Heart left ventricle (tissue), 16 donors: ENCODE results near the gene PRR13. TPM values are rescaled to one million over a fixed set of nuclear protein-coding genes. Genes with fewer than 3 reads are reported as not detected.

Source experiments
- ATAC-seq, 4 donors: fragments of 200-7000 bp; cut with Tn5 transposase; one replicate each; pipeline ENCODE4 v1.9.1; 2020 to 2022; ENCODE audit warnings: moderate library complexity in 4 of 4, mild to moderate bottlenecking in 3 of 4, moderate number of reproducible peaks in 1 of 4
- DNase-seq, 5 donors: peaks; one replicate each; pipeline ENCODE4 v3.0.0-alpha.2; 2020
- H3K27ac ChIP-seq, 12 donors: fragments of 200-600 bp; sonication (generic) in 4 of 12; one replicate each; pipeline versions ENCODE4 v1.5.0 to v1.8.0; 2016 to 2022; ENCODE audit warnings: mild to moderate bottlenecking in 2 of 12
- H3K27me3 ChIP-seq, 9 donors: fragments of 200-600 bp; sonication (generic) in 2 of 9; one replicate each; pipeline versions ENCODE4 v1.5.1 to v1.8.0; 2016 to 2022; ENCODE audit warnings: mild to moderate bottlenecking in 3 of 9
- H3K36me3 ChIP-seq, 9 donors: fragments of 200-600 bp; sonication (generic) in 2 of 9; one replicate each; pipeline versions ENCODE4 v1.5.0 to v1.8.0; 2018 to 2022; ENCODE audit warnings: mild to moderate bottlenecking in 2 of 9
- H3K4me1 ChIP-seq, 12 donors: fragments of 200-600 bp; sonication (generic) in 4 of 12; one replicate each; pipeline versions ENCODE4 v1.5.0 to v1.8.0; 2016 to 2022; ENCODE audit warnings: mild to moderate bottlenecking in 3 of 12
- H3K4me3 ChIP-seq, 12 donors: fragments of 200-600 bp; sonication (generic) in 4 of 12; one replicate each; pipeline versions ENCODE4 v1.5.0 to v1.8.0; 2017 to 2022; ENCODE audit warnings: mild to moderate bottlenecking in 9 of 12, moderate library complexity in 4 of 12
- H3K9me3 ChIP-seq, 12 donors: fragments of 200-600 bp; sonication (generic) in 4 of 12; one replicate each; pipeline versions ENCODE4 v1.5.0 to v1.8.0; 2016 to 2022; ENCODE audit warnings: mild to moderate bottlenecking in 1 of 12
- CTCF ChIP-seq, 12 donors: fragments of 200-600 bp; sonication (generic) in 4 of 12; IDR thresholded peaks; one replicate each; pipeline versions ENCODE4 v1.5.0 to v1.8.0; 2018 to 2022; ENCODE audit warnings: antibody characterized with exemption in 12 of 12, mild to moderate bottlenecking in 5 of 12
- POLR2A ChIP-seq, 2 donors: fragments of 450-650 bp; IDR thresholded peaks; one replicate each; pipeline ENCODE4 v1.6.1; 2017; ENCODE audit warnings: antibody characterized with exemption in 2 of 2, mild to moderate bottlenecking in 2 of 2, moderate library complexity in 2 of 2
- WGBS, 4 donors: extraction: QIAGEN DNeasy Blood & Tissue Kit in 2 of 4; methylation state at CpG; one replicate each; pipeline versions ENCODE4 v1.1.5 to v1.1.7; 2013 to 2018; 5-methylcytosine and 5-hydroxymethylcytosine counted together
- intact Hi-C, 10 donors: fragments of 100-400 bp; cut with DNase I; formaldehyde crosslinking; loops; one replicate each; pipeline versions ENCODE4 v1.11.1 to v1.14.2; 2022
- polyA plus RNA-seq, 2 donors: library from polyadenylated mRNA; stranded (reverse); fragments of 200-250 nt; gene quantifications; one replicate each; pipeline ENCODE4 v1.2.3, GENCODE V29; 2013
- total RNA-seq, 9 donors: library from RNA; depleted of rRNA in 2 of 9; stranded (reverse); fragments of >200 nt in 2 of 9; fragmentation: NEBNext Ultra II Directional in 3 of 9; extraction: Animal tissue kit (Norgen Biotek cat#: 25700) in 3 of 9; gene quantifications; one replicate each; pipeline versions ENCODE4 v1.1.0 to v1.2.4, GENCODE V29; 2016 to 2023
- donor health status: ischemic (EF 13 %, LVEDD 7.1; RV severe dilation, severe dysfunction).
- donor health status: healthy with polysubstance abuse.
- donor health status: DM: no; HTN: yes; CAD: no.
- donor health status: DM: no; HTN: no; CAD: no.
- donor health status: ischemic (EF 25% LVEDD 6.9; RV normal size, moderate dysfunction).
- donor health status: ischemic (EF 25% LVEDD 5.7; RV mildly dilated, moderate dysfunction).
- donor health status: healthy.
- donor health status: DM: yes; HTN: yes; CAD: no.
- donor health status: ischemic (EF 35%, LVEDD 5.7; RV mildly dilated, moderate dysfunction).
- donor health status: nonischemic (EF 11% LVEDD 7.7; RV severe dilation, severe dysfunction).
- donor health status: DM: yes; HTN: yes; CAD: no.
- donor health status: PGD.
- donor health status: ischemic (EF 29% LVEDD 5.4; RV normal size, mild dysfunction).
- donor health status: nonischemic (EF 23%, LVEDD 6.1; RV moderate dilation, normal function).

PRR13 gene
- total and polyA plus RNA-seq, 11 donors, result 25.7 to 121 (median 53.1) TPM

- H3K27me3 ChIP-seq, result no peaks in the 10 kb centered on the region
- WGBS, 4 donors, result 64 to 92% (median 75%) methylated on average over 11 to 18 of the region's 18 CpGs
- H3K27ac ChIP-seq, result peak overlapping the region in 3 of 12 donors; percentile 0 to 42 (median 31)
- H3K4me3 ChIP-seq, result no peak overlapping the region
- no peaks in the 10 kb centered on the region for H3K9me3 ChIP-seq
- peaks cover 0 to 38% (median 15%) of the 10 kb centered on the region in 12 donors for H3K4me1 ChIP-seq
- DNase-seq (no peak), ATAC-seq (peak in 3 of 4 donors; percentile 14 to 24 (median 18))
- TF ChIP-seq POLR2A (IDR thresholded peaks at IDR 0.05) (no peak), CTCF (IDR thresholded peaks at IDR 0.05) (no peak)
- H3K36me3 ChIP-seq, result peaks cover 0 to 99% (median 94%) of the 10 kb centered on the region in 9 donors
- intact Hi-C loops, result no loop called here
Measured at GRCh38 chr12:53482626-53483168, 41.2 kb downstream of the PRR13 start.

GRCh38 chr12:53483225-53483978 is 41.9 kb downstream of the PRR13 start:
- no peak overlapping the region for H3K4me3 ChIP-seq
- TF ChIP-seq CTCF (IDR thresholded peaks at IDR 0.05), result no peak
- no peak for TF ChIP-seq POLR2A (IDR thresholded peaks at IDR 0.05)
- H3K9me3 ChIP-seq, result no peaks in the 10 kb centered on the region
- peaks cover 0 to 99% (median 90%) of the 10 kb centered on the region in 9 donors for H3K36me3 ChIP-seq
- 61 to 75% (median 70%) methylated on average over 9 of the region's 9 CpGs for WGBS, 4 donors
- peaks cover 0 to 31% (median 11%) of the 10 kb centered on the region in 12 donors for H3K4me1 ChIP-seq
- ATAC-seq (peak in 2 of 4 donors; percentile 3 to 12), DNase-seq (no peak)
- H3K27me3 ChIP-seq, result no peaks in the 10 kb centered on the region
- H3K27ac ChIP-seq, result peak overlapping the region in 2 of 12 donors; percentile 0 to 31
- intact Hi-C loops, result no loop called here

- DNase-seq, result no peak
- Histone ChIP-seq H3K27ac (no peak overlapping the region), H3K4me1 (peaks cover 0 to 26% (median 7%) of the 10 kb centered on the region in 12 donors), H3K27me3 (no peaks in the 10 kb centered on the region), H3K9me3 (no peaks in the 10 kb centered on the region), H3K36me3 (peaks cover 0 to 95% (median 84%) of the 10 kb centered on the region in 9 donors), H3K4me3 (no peak overlapping the region)
- TF ChIP-seq POLR2A (IDR thresholded peaks at IDR 0.05) (no peak), CTCF (IDR thresholded peaks at IDR 0.05) (no peak)
- intact Hi-C loops, result no loop called here
- no peak for ATAC-seq
- 89 to 94% (median 91%) methylated on average over 4 of the region's 4 CpGs for WGBS, 4 donors
Measured at GRCh38 chr12:53483979-53484377, 42.4 kb downstream of the PRR13 start.
